Right lobe of liver (tissue), 4 donors: ENCODE results near the gene NRP2.

ENCODE experiments used
- POLR2A ChIP-seq: fragments of 450-650 bp; IDR thresholded peaks from one replicate; pipeline ENCODE4 v1.6.1; 2017; ENCODE audit warnings: antibody characterized with exemption, mild to moderate bottlenecking
- TF ChIP-seq, protein P1 (sequence below), 4 donors: fragments of 200-600 bp in 3 of 4; fragments of 450-650 bp in 1 of 4; IDR thresholded peaks; one replicate each; pipeline versions ENCODE4 v1.5.1 to v1.8.0; 2016 to 2022; ENCODE audit warnings: antibody characterized with exemption in 4 of 4, mild to moderate bottlenecking in 2 of 4
- donor health status: DM: no; HTN: no; CAD: no.
- donor health status: DM: no; HTN: no; CAD: no.
- donor health status: DM: no; HTN: yes; CAD: no.

- TF ChIP-seq, protein P1, sequence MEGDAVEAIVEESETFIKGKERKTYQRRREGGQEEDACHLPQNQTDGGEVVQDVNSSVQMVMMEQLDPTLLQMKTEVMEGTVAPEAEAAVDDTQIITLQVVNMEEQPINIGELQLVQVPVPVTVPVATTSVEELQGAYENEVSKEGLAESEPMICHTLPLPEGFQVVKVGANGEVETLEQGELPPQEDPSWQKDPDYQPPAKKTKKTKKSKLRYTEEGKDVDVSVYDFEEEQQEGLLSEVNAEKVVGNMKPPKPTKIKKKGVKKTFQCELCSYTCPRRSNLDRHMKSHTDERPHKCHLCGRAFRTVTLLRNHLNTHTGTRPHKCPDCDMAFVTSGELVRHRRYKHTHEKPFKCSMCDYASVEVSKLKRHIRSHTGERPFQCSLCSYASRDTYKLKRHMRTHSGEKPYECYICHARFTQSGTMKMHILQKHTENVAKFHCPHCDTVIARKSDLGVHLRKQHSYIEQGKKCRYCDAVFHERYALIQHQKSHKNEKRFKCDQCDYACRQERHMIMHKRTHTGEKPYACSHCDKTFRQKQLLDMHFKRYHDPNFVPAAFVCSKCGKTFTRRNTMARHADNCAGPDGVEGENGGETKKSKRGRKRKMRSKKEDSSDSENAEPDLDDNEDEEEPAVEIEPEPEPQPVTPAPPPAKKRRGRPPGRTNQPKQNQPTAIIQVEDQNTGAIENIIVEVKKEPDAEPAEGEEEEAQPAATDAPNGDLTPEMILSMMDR (IDR thresholded peaks at IDR 0.05), result no peak
- TF ChIP-seq POLR2A, result no peak
Observed at GRCh38 chr2:205767617-205768016, 85.3 kb downstream of the NRP2 start.
